ENCODE measurements around the gene UBE3A. TPM values are rescaled to one million over a fixed set of nuclear protein-coding genes. Genes with fewer than 3 reads are reported as not detected.

Gene UBE3A
- total RNA-seq, 2 donors from 2014 or later = 39.5 to 104 TPM

GRCh38 chr15:25325187-25325586, 113.6 kb downstream of the UBE3A start:
- Histone ChIP-seq H3K4me1 (ENCODE audit: control insufficient read depth in 1 of 2, low read depth in 2 of 2) (no peaks in the 10 kb centered on the region), H3K9me3 (peaks cover 21% of the 10 kb centered on the region), H3K27ac (no peak overlapping the region), H3K27me3 (replicated peaks; ENCODE audit: insufficient read depth) (no peaks in the 10 kb centered on the region), H3K36me3 (peaks cover 4% of the 10 kb centered on the region), H3K4me3 (no peak overlapping the region)
- no peak for TF ChIP-seq CTCF (IDR thresholded peaks at IDR 0.05)
- DNase-seq (ENCODE audit: low spot score) = no peak
- no peak for ATAC-seq (ENCODE audit: insufficient number of reproducible peaks, low FRiP score, low read depth)

- no peak overlapping the region for H3K4me3 ChIP-seq
- no peak for TF ChIP-seq CTCF (IDR thresholded peaks at IDR 0.05)
- DNase-seq (ENCODE audit: low spot score) (no peak), ATAC-seq (ENCODE audit: insufficient number of reproducible peaks, low FRiP score, low read depth) (no peak)
- H3K27me3 ChIP-seq (replicated peaks; ENCODE audit: insufficient read depth) = no peaks in the 10 kb centered on the region
- H3K36me3 ChIP-seq = peaks cover 4% of the 10 kb centered on the region
- no peak overlapping the region for H3K27ac ChIP-seq
- H3K4me1 ChIP-seq (ENCODE audit: control insufficient read depth in 1 of 2, low read depth in 2 of 2) = no peaks in the 10 kb centered on the region
- H3K9me3 ChIP-seq = peaks cover 34% of the 10 kb centered on the region
Observed at GRCh38 chr15:25323420-25323819, 115.4 kb downstream of the UBE3A start.

GRCh38 chr15:25287823-25288222, 151.0 kb downstream of the UBE3A start:
- no peak overlapping the region for H3K27ac ChIP-seq
- H3K27me3 ChIP-seq (replicated peaks; ENCODE audit: insufficient read depth) = no peaks in the 10 kb centered on the region
- peaks cover 2% of the 10 kb centered on the region for H3K9me3 ChIP-seq
- no peaks in the 10 kb centered on the region for H3K36me3 ChIP-seq
- no peak for TF ChIP-seq CTCF (IDR thresholded peaks at IDR 0.05)
- H3K4me1 ChIP-seq (ENCODE audit: control insufficient read depth in 1 of 2, low read depth in 2 of 2) = no peaks in the 10 kb centered on the region
- ATAC-seq (ENCODE audit: insufficient number of reproducible peaks, low FRiP score, low read depth) (no peak), DNase-seq (ENCODE audit: low spot score) (no peak)
- H3K4me3 ChIP-seq = no peak overlapping the region

Measured in thoracic aorta (tissue), 2 donors.